ENCODE measurements around the gene COPS7A. TPM values are rescaled to one million over a fixed set of nuclear protein-coding genes. Genes with fewer than 3 reads are reported as not detected.
"Not testable (repeated sequence)": the region's sequence is repeated elsewhere in the genome, so short reads cannot be mapped to it uniquely, and the experiment has no call there.

COPS7A gene
- total RNA-seq, 1 experiment from 2014 or later, result 67.8 TPM

GRCh38 chr12:6703631-6704030 is 20.2 kb upstream of the COPS7A start:
- Histone ChIP-seq H3K27me3 (ENCODE audit: insufficient read depth, low read length) (no peaks in the 10 kb centered on the region), H3K4me1 (ENCODE audit: control insufficient read depth in 1 of 2, insufficient read depth in 2 of 2, low read length in 2 of 2) (peaks cover 0 to 9% of the 10 kb centered on the region in 2 experiments; a peak in 2 of 4 replicates), H3K9ac (ENCODE audit: low read length) (no peak overlapping the region), H2AFZ (ENCODE audit: low read depth, low read length, poor library complexity, severe bottlenecking) (no peak overlapping the region), H3K36me3 (ENCODE audit: control insufficient read depth in 1 of 2, insufficient read depth in 2 of 2, low read length in 2 of 2) (no peaks in the 10 kb centered on the region), H3K9me3 (ENCODE audit: control insufficient read depth in 1 of 2, insufficient read depth in 1 of 2, low read depth in 1 of 2, low read length in 2 of 2) (no peaks in the 10 kb centered on the region), H3K9me2 (ENCODE audit: insufficient read depth) (no peaks in the 10 kb centered on the region), H3K27ac (ENCODE audit: low read depth, low read length) (no peak overlapping the region), H3K79me2 (ENCODE audit: insufficient read depth, low read length) (no peaks in the 10 kb centered on the region), H3K4me2 (ENCODE audit: low read length) (no peak overlapping the region), H4K20me1 (ENCODE audit: insufficient read depth) (no peaks in the 10 kb centered on the region), H3K4me3 (replicated peaks in 1 of 2; ENCODE audit: low read depth in 1 of 2, low read length in 2 of 2) (no peak overlapping the region)
- TF ChIP-seq SIN3A (IDR thresholded peaks at IDR 0.05; ENCODE audit: low read depth) (no peak), JUND (IDR thresholded peaks at IDR 0.05) (no peak), EGR1 (IDR thresholded peaks at IDR 0.05; ENCODE audit: low read depth) (no peak), REST (IDR thresholded peaks at IDR 0.05; ENCODE audit: low read depth) (no peak), ZNF274 (IDR thresholded peaks at IDR 0.05; ENCODE audit: low read depth, low read length) (no peak)
- POLR2A ChIA-PET, result no interaction called here
- RAD21 ChIA-PET (ENCODE audit: low non-redundant PET in 1 of 2, low total read pairs in 2 of 2, uncharacterized antibody in 2 of 2, unreplicated experiment in 2 of 2), result no interaction called here
- BruUV-seq (replicated peaks), result no TSS peak
- ATAC-seq (peak; percentile 50), DNase-seq (ENCODE audit: low read depth, low spot score) (no peak)
- CTCF ChIA-PET, result no interaction called here
- intact Hi-C loops (cut with micrococcal nuclease), result no loop called here

GRCh38 chr12:6708351-6708750 is 15.5 kb upstream of the COPS7A start:
- H3K9ac ChIP-seq (ENCODE audit: low read length); DNase-seq (ENCODE audit: low read depth, low spot score); H3K79me2 ChIP-seq (ENCODE audit: insufficient read depth, low read length); H3K4me2 ChIP-seq (ENCODE audit: low read length); H3K9me2 ChIP-seq (ENCODE audit: insufficient read depth); H3K36me3 ChIP-seq (ENCODE audit: control insufficient read depth in 1 of 2, insufficient read depth in 2 of 2, low read length in 2 of 2); H3K4me3 ChIP-seq (replicated peaks in 1 of 2; ENCODE audit: low read depth in 1 of 2, low read length in 2 of 2); H4K20me1 ChIP-seq (ENCODE audit: insufficient read depth); intact Hi-C loops (cut with micrococcal nuclease); H3K9me3 ChIP-seq (ENCODE audit: control insufficient read depth in 1 of 2, insufficient read depth in 1 of 2, low read depth in 1 of 2, low read length in 2 of 2); H3K27me3 ChIP-seq (ENCODE audit: insufficient read depth, low read length); H2AFZ ChIP-seq (ENCODE audit: low read depth, low read length, poor library complexity, severe bottlenecking); BruUV-seq (replicated peaks); H3K4me1 ChIP-seq (ENCODE audit: control insufficient read depth in 1 of 2, insufficient read depth in 2 of 2, low read length in 2 of 2); RAD21 ChIA-PET (ENCODE audit: low non-redundant PET in 1 of 2, low total read pairs in 2 of 2, uncharacterized antibody in 2 of 2, unreplicated experiment in 2 of 2); ATAC-seq; H3K27ac ChIP-seq (ENCODE audit: low read depth, low read length): not testable (repeated sequence)
- POLR2A ChIA-PET, result interaction anchor here (1.6 to 3.4 kb wide), 2 partner anchors 15 to 44 kb away, joined by 3 to 12 read pairs; partner anchors contain the start of genes COPS7A and MLF2
- CTCF ChIA-PET, result interaction anchor here (1.6 kb wide), 1 partner anchor 16 kb away, joined by 3 read pairs; the partner anchor contains the start of gene COPS7A

All from HCT116 (cell line).